K562 (cell line): ENCODE results near the gene PELI2. TPM values are rescaled to one million over a fixed set of nuclear protein-coding genes. Genes with fewer than 3 reads are reported as not detected.

ENCODE experiments used
- ATAC-seq: fragments of 200-7000 bp; cut with Tn5 transposase; 3 replicates; pipeline ENCODE4 v1.9.1; 2020; ENCODE audit warnings: moderate library complexity
- BruUV-seq: library from RNA; stranded (reverse); fragments of 400-500 nt; replicated peaks from 2 replicates; lab custom pipeline; 2021; lab: Mats Ljungman, UMichigan
- CTCF ChIA-PET: fragments of 300-600 bp; formaldehyde crosslinking; extraction: SDS; loops from one replicate; lab custom pipeline; 2021; ENCODE audit warnings: low intra/inter-chr PET ratio; lab: Yijun Ruan, JAX
- POLR2A ChIA-PET: fragments of 300-600, 350-650 bp; sonication (Branson Sonifier 250); formaldehyde crosslinking; extraction: SDS; loops from one replicate; lab custom pipeline; 2021; ENCODE audit warnings: antibody characterized with exemption, inconsistent platforms; lab: Yijun Ruan, JAX
- DNase-seq, 4 experiments: peaks; one replicate each; pipeline versions ENCODE4 v3.0.0 to v3.0.0-alpha.2; 2011 to 2018; ENCODE audit warnings: low spot score in 3 of 4, mixed read lengths in 3 of 4; ENCODE audit errors: extremely low read depth in 1 of 4
- FAIRE-seq: peaks from 2 replicates; lab custom pipeline; 2011; peaks lifted over from hg19 to GRCh38; lab: Jason Lieb, UNC
- H2AFZ ChIP-seq: 2 replicates; pipeline ENCODE4 v1.6.0; 2011; ENCODE audit warnings: low read depth, low read length, control low read depth, inconsistent platforms
- H3K27ac ChIP-seq: fragments of 200-600 bp; 3 replicates; pipeline ENCODE4 v1.8.0; 2011; ENCODE audit warnings: low read depth, mild to moderate bottlenecking, control low read depth, inconsistent platforms, low read length, moderate library complexity, mixed read lengths; ENCODE audit errors: extremely low read depth
- H3K27me3 ChIP-seq, 2 experiments: fragments of 300-600 bp in 1 of 2; 2 replicates in 1 of 2; 3 replicates in 1 of 2; pipeline versions ENCODE4 v1.6.0 to v1.8.0; 2011; ENCODE audit warnings: inconsistent platforms in 2 of 2, low read length in 2 of 2, mild to moderate bottlenecking in 1 of 2, mixed read lengths in 1 of 2, moderate library complexity in 1 of 2; ENCODE audit not compliant: control insufficient read depth in 2 of 2, insufficient read depth in 2 of 2
- H3K36me3 ChIP-seq: fragments of 300-600 bp; 3 replicates; pipeline ENCODE4 v1.8.0; 2011; ENCODE audit warnings: mild to moderate bottlenecking, low read length, inconsistent platforms; ENCODE audit not compliant: control insufficient read depth, insufficient read depth
- H3K4me1 ChIP-seq, 2 experiments: fragments of 200-600 bp in 1 of 2; replicated peaks in 1 of 2; 2 replicates in 1 of 2; 3 replicates in 1 of 2; pipeline versions ENCODE4 v1.5.1 to v1.8.0; 2011; ENCODE audit warnings: inconsistent platforms in 2 of 2, low read length in 2 of 2, mild to moderate bottlenecking in 1 of 2, mixed read lengths in 1 of 2, moderate library complexity in 1 of 2; ENCODE audit not compliant: control insufficient read depth in 2 of 2, insufficient read depth in 2 of 2
- H3K4me2 ChIP-seq: 2 replicates; pipeline ENCODE4 v1.6.1; 2011; ENCODE audit warnings: low read length, control low read depth, inconsistent platforms, mixed read lengths; ENCODE audit not compliant: insufficient read depth
- H3K4me3 ChIP-seq: fragments of 200-600 bp; sonication (generic), shearing (Covaris generic); 2 replicates; pipeline ENCODE4 v1.5.1; 2016; ENCODE audit warnings: control low read depth, inconsistent platforms
- H3K79me2 ChIP-seq: fragments of 200-600 bp; 3 replicates; pipeline ENCODE4 v1.8.0; 2011; ENCODE audit warnings: low read length, inconsistent platforms; ENCODE audit not compliant: control insufficient read depth, insufficient read depth
- H3K9ac ChIP-seq, 2 experiments: 2 replicates each; pipeline versions ENCODE4 v1.6.0 to v1.6.1; 2011; ENCODE audit warnings: low read depth in 2 of 2, low read length in 2 of 2, control low read depth in 1 of 2, inconsistent platforms in 1 of 2, mild to moderate bottlenecking in 1 of 2, mixed read lengths in 1 of 2; ENCODE audit not compliant: insufficient read depth in 1 of 2
- H3K9me1 ChIP-seq: one replicate; pipeline ENCODE4 v1.6.0; 2011; ENCODE audit warnings: inconsistent platforms, mild to moderate bottlenecking, low read length, moderate library complexity; ENCODE audit not compliant: control insufficient read depth, insufficient read depth
- H3K9me3 ChIP-seq: replicated peaks from 2 replicates; pipeline ENCODE4 v1.5.1; 2011; ENCODE audit warnings: low read depth, low read length, inconsistent platforms; ENCODE audit not compliant: control insufficient read depth, insufficient read depth
- H4K20me1 ChIP-seq: replicated peaks from 2 replicates; pipeline ENCODE4 v1.6.1; 2011; ENCODE audit warnings: low read length, inconsistent platforms, mixed read lengths; ENCODE audit not compliant: control insufficient read depth, insufficient read depth
- BMI1 ChIP-seq: fragments of 150-350 bp; IDR thresholded peaks from 2 replicates; pipeline ENCODE4 v1.6.1; 2014; ENCODE audit warnings: low read length
- CREB3 ChIP-seq: fragments of 450-650 bp; conservative IDR thresholded peaks from 2 replicates; pipeline ENCODE4 v1.6.1; 2016; ENCODE audit warnings: missing genetic modification characterization, low read depth, mild to moderate bottlenecking, missing compliant biosample characterization, moderate library complexity
- GATAD2B ChIP-seq: fragments of 450-650 bp; IDR thresholded peaks from 2 replicates; pipeline ENCODE4 v1.6.1; 2017; ENCODE audit warnings: mild to moderate bottlenecking, borderline replicate concordance
- SMARCB1 ChIP-seq: IDR thresholded peaks from 2 replicates; pipeline ENCODE4 v1.6.1; 2011; ENCODE audit warnings: improper control_type of control experiment, low read depth; ENCODE audit not compliant: insufficient read length
- SMARCC2 ChIP-seq: fragments of 450-650 bp; IDR thresholded peaks from 2 replicates; pipeline ENCODE4 v1.6.1; 2017; ENCODE audit warnings: antibody characterized with exemption, moderate library complexity, mild to moderate bottlenecking, low read depth
- SP1 ChIP-seq: sonication (generic); formaldehyde crosslinking; IDR thresholded peaks from 2 replicates; pipeline ENCODE4 v1.8.1; 2022; ENCODE audit warnings: mild to moderate bottlenecking, missing genetic modification reagents
- TOE1 ChIP-seq, 2 experiments: fragments of 450-650 bp in 1 of 2; sonication (generic) in 1 of 2; formaldehyde crosslinking in 1 of 2; IDR thresholded peaks; 2 replicates each; pipeline versions ENCODE4 v1.7.1 to v1.8.0; 2016 to 2022; ENCODE audit warnings: borderline replicate concordance in 2 of 2, mild to moderate bottlenecking in 2 of 2, antibody characterized with exemption in 1 of 2, inconsistent platforms in 1 of 2, low read depth in 1 of 2, missing genetic modification reagents in 1 of 2, moderate library complexity in 1 of 2
- YY1 ChIP-seq, 3 experiments: IDR thresholded peaks; 2 replicates each; pipeline ENCODE4 v1.6.1; 2011; ENCODE audit warnings: low read length in 2 of 3, mild to moderate bottlenecking in 2 of 3, moderate library complexity in 2 of 3, borderline replicate concordance in 1 of 3, control low read depth in 1 of 3, low read depth in 1 of 3; ENCODE audit not compliant: insufficient read depth in 3 of 3, insufficient replicate concordance in 2 of 3, control insufficient read depth in 1 of 3, insufficient read length in 1 of 3; ENCODE audit errors: extremely low read depth in 1 of 3
- ZBTB11 ChIP-seq, 3 experiments: fragments of 200-800 bp in 1 of 3; fragments of 250-450 bp in 1 of 3; fragments of 450-650 bp in 1 of 3; sonication (Bioruptor Pico) in 1 of 3; sonication (Bioruptor generic) in 1 of 3; formaldehyde crosslinking in 1 of 3; IDR thresholded peaks; 2 replicates each; pipeline versions ENCODE4 v1.6.1 to v1.8.0; 2016 to 2022; ENCODE audit warnings: mild to moderate bottlenecking in 2 of 3, missing genetic modification characterization in 2 of 3, missing compliant biosample characterization in 1 of 3, moderate library complexity in 1 of 3
- ZNF354B ChIP-seq: fragments of 250-450 bp; sonication (Bioruptor Pico); IDR thresholded peaks from 2 replicates; pipeline ENCODE4 v1.4.0; 2020
- WGBS: fragments of 100-300 bp; shearing (Covaris generic); methylation state at CpG from one replicate; pipeline ENCODE4 v1.1.6; 2016; ENCODE audit warnings: low coverage, mixed read lengths; ENCODE audit not compliant: insufficient coverage; ENCODE audit errors: missing lambda C conversion rate; 5-methylcytosine and 5-hydroxymethylcytosine counted together
- in situ Hi-C: fragments of 300-500 bp; cut with MboI; formaldehyde crosslinking; loops from 4 replicates; pipeline ENCODE4 v1.15.0; 2018; ENCODE audit warnings: inconsistent platforms, mixed read lengths
- intact Hi-C: fragments of 100-400 bp; cut with micrococcal nuclease; formaldehyde crosslinking; loops from 2 replicates; pipeline ENCODE4 v1.14.2; 2022
- polyA plus RNA-seq, 8 experiments: library from polyadenylated mRNA; depleted of rRNA in 4 of 8; stranded (reverse) in 5 of 8; unstranded in 3 of 8; fragments of >200 nt; fragmentation: Nextera tagmentation in 2 of 8; fragmentation: Illumina TruSeq in 1 of 8; extraction: Ambion mirVana in 2 of 8; extraction: Trizol in 1 of 8; gene quantifications; 2 replicates each; pipeline versions ENCODE4 v1.2.1 to v1.2.3, GENCODE V29; 2011 to 2014; ENCODE audit warnings: inconsistent platforms in 1 of 8, missing spikeins in 1 of 8
- total RNA-seq, 7 experiments: library from RNA; depleted of rRNA in 6 of 7; stranded (reverse); fragments of >200 nt in 6 of 7; fragmentation: Illumina TruSeq in 2 of 7; extraction: Trizol in 2 of 7; gene quantifications; 2 replicates each; pipeline versions ENCODE4 v1.2.1 to v1.2.3, GENCODE V29; 2011 to 2021; ENCODE audit warnings: low replicate concordance in 1 of 7
- TF ChIP-seq, protein P1 (sequence below), 2 experiments: fragments of 450-650 bp in 1 of 2; IDR thresholded peaks; 2 replicates each; pipeline ENCODE4 v1.6.1; 2011 to 2017; ENCODE audit warnings: low read depth in 2 of 2, antibody characterized with exemption in 1 of 2, borderline replicate concordance in 1 of 2, low read length in 1 of 2, mild to moderate bottlenecking in 1 of 2, mixed read lengths in 1 of 2; ENCODE audit not compliant: control insufficient read depth in 1 of 2

Gene PELI2
- total and polyA plus RNA-seq, 9 of the 15 experiments (the other 6 are each of a cell fraction or from before 2014, with no cell fraction given) = 0.20 to 1.5 (median 0.44) TPM

DNA sequence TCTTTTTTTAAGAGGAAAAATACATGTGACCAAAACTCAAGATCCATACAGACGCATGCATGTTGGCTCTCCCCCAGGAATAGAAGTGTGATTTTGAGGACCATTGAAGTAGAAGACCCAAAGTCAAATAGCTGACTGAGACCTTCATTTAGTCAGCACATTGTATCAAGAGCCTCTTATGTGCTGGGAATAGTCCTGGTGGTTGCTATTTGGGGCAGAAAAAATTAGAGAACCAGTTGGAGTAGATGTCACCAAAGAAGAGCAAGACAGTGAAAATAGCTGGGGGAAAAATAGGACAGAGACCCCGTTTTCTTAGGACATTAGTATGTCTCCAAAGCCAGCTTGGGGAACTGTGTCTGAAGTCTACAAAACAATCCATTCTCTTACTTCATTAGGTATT, 93.6 kb downstream of the PELI2 start:
- ChIA-PET POLR2A (interaction anchor here (0.7 kb wide), 2 partner anchors 43 to 263 kb away, joined by 3 read pairs; no protein-coding TSS in a partner anchor), CTCF (interaction anchor here (0.6 kb wide), 1 partner anchor 505 kb away, joined by 3 read pairs; no protein-coding TSS in a partner anchor)
- no peaks in the 10 kb centered on the region for H3K9me1 ChIP-seq
- WGBS = 26% methylated on average over 2 of the region's 2 CpGs
- H3K36me3 ChIP-seq = no peaks in the 10 kb centered on the region
- H3K9ac ChIP-seq = no peak overlapping the region
- no peak overlapping the region for H3K4me2 ChIP-seq
- ATAC-seq (no peak), DNase-seq (no peak), FAIRE-seq (no peak)
- no peak overlapping the region for H2AFZ ChIP-seq
- no peaks in the 10 kb centered on the region for H4K20me1 ChIP-seq
- no TSS peak for BruUV-seq
- in situ Hi-C loops (no loop called here), intact Hi-C loops (loop anchor here (10.0 kb wide), 1 partner anchor 123 kb away; no protein-coding TSS in a partner anchor)
- H3K79me2 ChIP-seq = no peaks in the 10 kb centered on the region
- no peaks in the 10 kb centered on the region for H3K9me3 ChIP-seq
- no peak overlapping the region for H3K27ac ChIP-seq
- no peaks in the 10 kb centered on the region for H3K27me3 ChIP-seq
- H3K4me3 ChIP-seq = no peak overlapping the region
- H3K4me1 ChIP-seq = peaks cover 0 to 11% of the 10 kb centered on the region in 2 experiments; a peak in 3 of 5 replicates
- TF ChIP-seq ZNF354B (CRISPR knock-in tag) (no peak), GATAD2B (no peak), ZBTB11 (CRISPR knock-in tag; IDR thresholded peaks at IDR 0.05) (no peak), SMARCB1 (no peak), CREB3 (tag) (no peak), YY1 (IDR thresholded peaks at IDR 0.05; ENCODE audit: borderline replicate concordance in 1 of 3, control insufficient read depth in 1 of 3, extremely low read depth in 1 of 3, insufficient read depth in 3 of 3, insufficient read length in 1 of 3, insufficient replicate concordance in 2 of 3, low read depth in 1 of 3, low read length in 2 of 3) (no peak), BMI1 (no peak), SMARCC2 (no peak), TOE1 (IDR thresholded peaks at IDR 0.05; ENCODE audit: borderline replicate concordance) (no peak), TOE1 (CRISPR knock-in tag; IDR thresholded peaks at IDR 0.05; ENCODE audit: borderline replicate concordance, low read depth) (no peak), SP1 (CRISPR knock-in tag) (no peak)
- TF ChIP-seq, protein P1, sequence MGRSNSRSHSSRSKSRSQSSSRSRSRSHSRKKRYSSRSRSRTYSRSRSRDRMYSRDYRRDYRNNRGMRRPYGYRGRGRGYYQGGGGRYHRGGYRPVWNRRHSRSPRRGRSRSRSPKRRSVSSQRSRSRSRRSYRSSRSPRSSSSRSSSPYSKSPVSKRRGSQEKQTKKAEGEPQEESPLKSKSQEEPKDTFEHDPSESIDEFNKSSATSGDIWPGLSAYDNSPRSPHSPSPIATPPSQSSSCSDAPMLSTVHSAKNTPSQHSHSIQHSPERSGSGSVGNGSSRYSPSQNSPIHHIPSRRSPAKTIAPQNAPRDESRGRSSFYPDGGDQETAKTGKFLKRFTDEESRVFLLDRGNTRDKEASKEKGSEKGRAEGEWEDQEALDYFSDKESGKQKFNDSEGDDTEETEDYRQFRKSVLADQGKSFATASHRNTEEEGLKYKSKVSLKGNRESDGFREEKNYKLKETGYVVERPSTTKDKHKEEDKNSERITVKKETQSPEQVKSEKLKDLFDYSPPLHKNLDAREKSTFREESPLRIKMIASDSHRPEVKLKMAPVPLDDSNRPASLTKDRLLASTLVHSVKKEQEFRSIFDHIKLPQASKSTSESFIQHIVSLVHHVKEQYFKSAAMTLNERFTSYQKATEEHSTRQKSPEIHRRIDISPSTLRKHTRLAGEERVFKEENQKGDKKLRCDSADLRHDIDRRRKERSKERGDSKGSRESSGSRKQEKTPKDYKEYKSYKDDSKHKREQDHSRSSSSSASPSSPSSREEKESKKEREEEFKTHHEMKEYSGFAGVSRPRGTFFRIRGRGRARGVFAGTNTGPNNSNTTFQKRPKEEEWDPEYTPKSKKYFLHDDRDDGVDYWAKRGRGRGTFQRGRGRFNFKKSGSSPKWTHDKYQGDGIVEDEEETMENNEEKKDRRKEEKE (IDR thresholded peaks at IDR 0.05; ENCODE audit: borderline replicate concordance in 1 of 2, control insufficient read depth in 1 of 2, low read depth in 2 of 2, low read length in 1 of 2) = no peak
